Stimulated activated effector memory CD8-positive, alpha-beta T cell treated with anti-CD3 and anti-CD28 coated beads, Interleukin-12 subunit alpha, Interleukin-12 subunit beta, amount 100 ng/mL, for 72 hours (primary cell): ENCODE measurements around the gene JAKMIP2.
"Not testable (repeated sequence)": the region's sequence is repeated elsewhere in the genome, so short reads cannot be mapped to it uniquely, and the experiment has no call there.

Experiments used
- ATAC-seq: fragments of 150-1000 bp; cut with Tn5 transposase; 2 replicates; pipeline ENCODE4 v1.10.0; 2021
- DNase-seq, 2 donors: peaks; one replicate each; pipeline ENCODE4 v3.0.0; 2021 to 2022; ENCODE audit warnings: low spot score in 2 of 2
- H3K27ac Mint-ChIP-seq: one replicate; pipeline ENCODE4 v1.8.0; 2022; ENCODE audit warnings: mild to moderate bottlenecking, mixed read lengths
- H3K36me3 Mint-ChIP-seq: one replicate; pipeline ENCODE4 v1.8.0; 2022; ENCODE audit warnings: mild to moderate bottlenecking, mixed read lengths
- H3K4me1 Mint-ChIP-seq: one replicate; pipeline ENCODE4 v1.8.0; 2022; ENCODE audit warnings: mixed read lengths
- H3K4me3 Mint-ChIP-seq: one replicate; pipeline ENCODE4 v1.8.0; 2022; ENCODE audit warnings: mild to moderate bottlenecking, mixed read lengths
- H3K9me3 Mint-ChIP-seq: one replicate; pipeline ENCODE4 v1.8.0; 2022; ENCODE audit warnings: mixed read lengths

JAKMIP2 gene

DNA sequence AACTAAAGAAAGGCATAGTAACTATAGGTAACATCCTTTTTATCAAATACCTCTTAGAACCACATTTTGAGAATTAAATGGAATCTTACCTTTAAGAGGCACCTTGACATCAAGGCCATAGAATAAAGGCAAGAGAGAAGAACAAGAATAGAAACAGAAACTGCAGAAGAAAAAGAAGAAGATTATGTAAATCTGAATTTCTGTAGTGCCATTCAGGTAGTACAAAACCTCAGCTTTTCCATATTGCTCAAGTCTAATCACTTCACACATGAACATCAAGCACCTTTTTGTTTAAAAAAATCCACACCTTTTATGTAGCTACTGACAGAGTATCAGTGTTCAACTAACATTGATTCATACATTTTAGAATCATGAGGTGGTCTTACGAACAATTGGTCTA, 180.9 kb downstream of the JAKMIP2 start:
- Mint-ChIP-seq H3K36me3 (no peaks in the 10 kb centered on the region), H3K9me3 (peaks cover 3% of the 10 kb centered on the region), H3K4me3 (no peak overlapping the region), H3K27ac (no peak overlapping the region), H3K4me1 (no peaks in the 10 kb centered on the region)
- ATAC-seq, result no peak
- no peak for DNase-seq

- H3K36me3 Mint-ChIP-seq, result peaks cover 12% of the 10 kb centered on the region
- no peak for ATAC-seq
- H3K27ac Mint-ChIP-seq, result no peak overlapping the region
- no peak for DNase-seq
- H3K4me1 Mint-ChIP-seq, result no peaks in the 10 kb centered on the region
- H3K4me3 Mint-ChIP-seq, result no peak overlapping the region
- H3K9me3 Mint-ChIP-seq, result peaks cover 3% of the 10 kb centered on the region
Measured at GRCh38 chr5:147591120-147591519, 191.4 kb downstream of the JAKMIP2 start.

DNA sequence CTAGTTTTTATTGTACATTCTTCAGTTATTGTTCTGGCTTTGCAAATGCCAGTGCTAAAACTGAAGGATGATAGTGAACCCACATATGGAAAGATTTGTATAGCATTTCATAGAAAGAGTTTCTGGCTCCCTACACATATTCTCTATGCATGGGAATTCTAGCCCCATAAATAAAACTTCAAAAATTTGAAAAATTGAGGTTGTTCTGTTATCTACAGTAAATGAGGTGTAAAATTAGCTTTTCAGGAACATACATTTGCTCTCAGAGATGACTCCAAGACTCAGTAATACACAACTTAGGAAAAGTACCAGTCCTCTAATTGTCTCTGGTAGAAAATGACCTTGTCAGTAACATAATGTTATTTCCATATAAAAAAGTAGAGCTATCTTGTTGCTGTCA, 192.4 kb downstream of the JAKMIP2 start:
- peaks cover 12% of the 10 kb centered on the region for H3K36me3 Mint-ChIP-seq
- DNase-seq (no peak), ATAC-seq (no peak)
- no peak overlapping the region for H3K4me3 Mint-ChIP-seq
- peaks cover 3% of the 10 kb centered on the region for H3K9me3 Mint-ChIP-seq
- H3K27ac Mint-ChIP-seq, result no peak overlapping the region
- H3K4me1 Mint-ChIP-seq, result no peaks in the 10 kb centered on the region

GRCh38 chr5:147586832-147587231, 195.7 kb downstream of the JAKMIP2 start:
- Mint-ChIP-seq H3K27ac (no peak overlapping the region), H3K4me1 (no peaks in the 10 kb centered on the region), H3K4me3 (no peak overlapping the region), H3K36me3 (peaks cover 12% of the 10 kb centered on the region), H3K9me3 (no peaks in the 10 kb centered on the region)
- DNase-seq (no peak), ATAC-seq (no peak)

DNA sequence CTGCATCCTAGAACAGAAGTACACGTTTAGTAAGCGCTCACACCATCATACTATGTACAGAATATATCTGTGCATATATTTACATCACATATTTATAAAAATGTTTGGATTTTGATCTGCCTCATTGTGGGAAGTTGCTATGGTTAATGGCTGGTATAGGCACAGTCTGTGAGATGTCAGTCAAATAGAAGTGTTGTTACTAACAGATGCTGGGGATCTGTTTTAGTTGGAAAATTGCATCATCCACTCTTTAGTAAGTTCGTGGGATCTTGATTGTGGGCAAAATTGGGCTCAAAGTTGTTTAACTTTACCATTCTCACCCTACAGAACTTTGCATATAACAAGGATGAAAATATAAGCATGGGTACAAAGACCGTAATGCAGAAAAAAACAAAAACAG, 196.3 kb downstream of the JAKMIP2 start:
- H3K4me3 Mint-ChIP-seq, result no peak overlapping the region
- no peak overlapping the region for H3K27ac Mint-ChIP-seq
- no peak for DNase-seq
- no peaks in the 10 kb centered on the region for H3K4me1 Mint-ChIP-seq
- peaks cover 8% of the 10 kb centered on the region for H3K36me3 Mint-ChIP-seq
- no peak for ATAC-seq
- peaks cover 2% of the 10 kb centered on the region for H3K9me3 Mint-ChIP-seq

DNA sequence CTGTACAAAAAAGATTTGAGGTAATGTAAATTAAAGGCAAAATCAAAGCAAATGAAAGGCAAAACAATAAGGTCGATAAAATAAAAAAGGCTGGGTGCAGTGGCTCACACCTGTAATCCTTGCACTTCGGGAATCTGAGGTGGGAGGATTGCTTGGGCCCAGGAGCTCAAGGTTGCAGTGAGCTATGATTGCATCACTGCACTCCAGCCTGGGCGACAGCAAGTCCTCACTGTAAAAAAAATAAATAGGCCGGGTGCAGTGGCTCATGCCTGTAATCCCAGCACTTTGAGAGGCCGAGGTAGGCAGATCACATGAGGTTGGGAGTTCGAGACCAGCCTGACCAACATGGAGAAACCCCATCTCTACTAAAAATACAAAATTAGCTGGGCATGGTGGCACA, 200.3 kb downstream of the JAKMIP2 start:
- H3K4me3 Mint-ChIP-seq, ATAC-seq, H3K4me1 Mint-ChIP-seq, H3K27ac Mint-ChIP-seq, H3K36me3 Mint-ChIP-seq, H3K9me3 Mint-ChIP-seq, DNase-seq: not testable (repeated sequence)

GRCh38 chr5:147580418-147580817, 202.1 kb downstream of the JAKMIP2 start:
- not testable (repeated sequence) for H3K36me3 Mint-ChIP-seq

DNA sequence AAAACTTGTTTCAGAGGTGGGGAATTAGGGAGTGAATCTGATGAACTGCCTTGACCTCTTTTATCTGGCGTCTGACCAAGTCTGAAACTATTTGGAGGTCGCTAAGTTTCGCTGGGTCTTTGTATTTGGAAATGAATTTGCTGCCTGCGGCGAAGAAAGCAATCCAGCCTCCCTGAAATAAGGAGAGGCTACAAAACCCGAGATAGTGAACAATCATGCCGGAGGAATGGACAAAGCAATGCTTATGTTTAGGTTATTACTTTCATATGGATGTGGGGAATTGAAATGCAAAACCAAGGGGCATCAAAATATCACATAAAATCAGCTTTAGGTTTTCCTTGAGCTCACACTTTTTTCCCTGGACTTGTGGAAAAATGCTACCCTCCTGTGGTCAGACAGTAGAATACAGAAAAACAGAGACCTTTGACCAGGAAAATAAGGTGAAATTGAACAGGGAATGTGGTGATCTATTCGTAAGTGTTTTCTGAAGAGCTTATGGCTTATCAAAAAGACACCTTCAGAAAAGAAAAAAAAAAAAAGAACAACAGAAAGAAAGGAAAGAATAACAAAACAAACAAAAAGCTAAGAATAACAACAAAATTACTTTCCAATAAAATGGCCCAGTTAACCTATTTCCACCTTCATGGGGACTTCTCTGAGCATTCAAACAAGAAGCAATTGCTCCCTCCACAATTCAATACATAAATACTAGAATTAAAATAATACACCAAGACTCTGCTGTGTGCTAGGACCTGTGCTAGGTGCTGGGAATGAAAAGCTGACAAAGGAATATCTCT, 204.1 kb downstream of the JAKMIP2 start:
- H3K4me3 Mint-ChIP-seq, result no peak overlapping the region
- no peak for DNase-seq

More at GRCh38 chr5:147580418-147580817, 202.1 kb downstream of the JAKMIP2 start:
- not testable (repeated sequence) for H3K4me3 Mint-ChIP-seq, H3K27ac Mint-ChIP-seq, H3K4me1 Mint-ChIP-seq, ATAC-seq, DNase-seq, H3K9me3 Mint-ChIP-seq

GRCh38 chr5:147576646-147577535, 205.6 kb downstream of the JAKMIP2 start:
- Mint-ChIP-seq H3K9me3 (peaks cover 7% of the 10 kb centered on the region), H3K27ac (no peak overlapping the region), H3K4me3 (no peak overlapping the region), H3K4me1 (no peaks in the 10 kb centered on the region), H3K36me3 (no peaks in the 10 kb centered on the region)
- DNase-seq (peak; percentile 25 to 69), ATAC-seq (no peak)

More for the DNA sequence above, 204.1 kb downstream of the JAKMIP2 start:
- Mint-ChIP-seq H3K9me3 (peaks cover 7% of the 10 kb centered on the region), H3K27ac (no peak overlapping the region), H3K36me3 (no peaks in the 10 kb centered on the region), H3K4me1 (no peaks in the 10 kb centered on the region)
- no peak for ATAC-seq

GRCh38 chr5:147575598-147575997, 206.9 kb downstream of the JAKMIP2 start:
- Mint-ChIP-seq H3K4me1 (no peaks in the 10 kb centered on the region), H3K27ac (no peak overlapping the region), H3K9me3 (no peaks in the 10 kb centered on the region), H3K36me3 (no peaks in the 10 kb centered on the region), H3K4me3 (no peak overlapping the region)
- DNase-seq (no peak), ATAC-seq (no peak)

DNA sequence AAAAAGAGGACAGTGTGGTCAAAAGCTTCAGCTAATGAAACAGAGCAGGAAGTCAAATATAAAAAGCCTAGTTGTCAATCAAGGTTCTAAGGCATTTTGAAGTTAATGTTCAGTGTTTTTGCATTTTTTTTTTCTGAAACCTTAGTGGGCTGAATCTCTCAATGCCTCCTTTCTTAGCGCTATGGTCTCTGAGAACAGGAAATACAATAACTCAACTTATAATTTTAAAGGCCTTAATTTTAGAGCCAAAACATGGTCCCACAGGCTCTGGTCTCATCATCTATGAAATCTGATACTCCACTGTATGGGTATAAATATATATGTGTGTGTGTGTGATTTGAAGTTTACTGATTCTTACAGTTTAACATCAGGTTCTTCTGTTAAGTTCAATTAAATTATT, 209.3 kb downstream of the JAKMIP2 start:
- Mint-ChIP-seq H3K27ac (no peak overlapping the region), H3K36me3 (no peaks in the 10 kb centered on the region), H3K9me3 (no peaks in the 10 kb centered on the region), H3K4me1 (no peaks in the 10 kb centered on the region), H3K4me3 (no peak overlapping the region)
- no peak for ATAC-seq
- no peak for DNase-seq

- Mint-ChIP-seq H3K9me3 (no peaks in the 10 kb centered on the region), H3K36me3 (no peaks in the 10 kb centered on the region), H3K4me1 (no peaks in the 10 kb centered on the region), H3K4me3 (no peak overlapping the region), H3K27ac (no peak overlapping the region)
- ATAC-seq (no peak), DNase-seq (no peak)
Measured at GRCh38 chr5:147568710-147569406, 213.7 kb downstream of the JAKMIP2 start.

DNA sequence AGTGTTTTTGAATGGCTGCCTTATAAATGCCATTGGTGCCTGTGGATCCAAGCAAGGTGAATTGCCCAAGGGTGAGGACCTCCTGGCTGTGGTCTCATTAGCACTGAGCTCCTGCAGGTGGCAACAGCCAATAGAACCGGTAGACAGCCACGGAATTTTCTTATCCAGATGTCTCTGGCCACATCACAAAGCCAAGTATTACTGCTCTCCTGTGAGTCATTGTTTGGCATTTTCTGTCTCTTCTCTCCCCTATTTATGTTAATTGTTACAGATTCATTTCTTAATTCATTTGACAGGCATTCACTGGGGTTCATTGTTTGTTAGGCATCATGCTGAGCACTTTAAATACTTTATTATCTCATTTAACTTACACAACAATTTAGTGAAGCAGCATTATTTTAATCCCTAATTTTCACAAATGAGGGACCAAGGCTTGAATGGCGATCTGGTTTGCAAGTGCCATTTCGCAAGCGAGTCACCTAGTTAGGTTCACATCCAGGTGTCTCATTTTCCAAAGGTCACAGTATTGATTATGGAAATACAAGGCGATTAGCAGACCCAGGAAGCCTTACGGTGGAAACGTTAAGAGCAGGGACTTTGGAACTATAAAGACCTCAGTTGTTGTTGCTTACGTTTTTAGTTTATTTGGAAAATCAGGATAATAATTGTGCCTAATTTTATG, 214.5 kb downstream of the JAKMIP2 start:
- no peaks in the 10 kb centered on the region for H3K9me3 Mint-ChIP-seq
- ATAC-seq (no peak), DNase-seq (no peak)
- no peaks in the 10 kb centered on the region for H3K4me1 Mint-ChIP-seq
- no peaks in the 10 kb centered on the region for H3K36me3 Mint-ChIP-seq
- no peak overlapping the region for H3K27ac Mint-ChIP-seq
- H3K4me3 Mint-ChIP-seq, result no peak overlapping the region

DNA sequence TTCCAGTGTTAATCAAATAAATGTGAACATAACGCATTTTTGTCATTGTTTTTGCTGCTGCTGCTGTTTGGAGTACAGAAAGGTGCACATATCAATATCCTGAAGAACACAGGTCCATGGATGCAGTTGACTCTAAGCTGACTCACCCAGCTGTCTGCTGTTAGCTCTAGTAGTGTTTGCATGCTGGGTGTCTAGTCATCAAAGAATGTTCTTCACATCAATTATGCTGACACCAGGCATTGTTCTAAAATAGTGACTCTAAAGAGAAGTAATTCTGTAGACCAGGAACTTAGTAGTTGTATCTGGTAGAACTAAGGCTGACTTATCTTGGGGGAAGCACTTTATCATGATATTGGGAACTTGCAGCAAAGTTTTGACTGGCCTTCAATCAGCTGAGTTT, 217.0 kb downstream of the JAKMIP2 start:
- Mint-ChIP-seq H3K4me1 (no peaks in the 10 kb centered on the region), H3K9me3 (no peaks in the 10 kb centered on the region), H3K4me3 (no peak overlapping the region), H3K27ac (no peak overlapping the region), H3K36me3 (no peaks in the 10 kb centered on the region)
- no peak for ATAC-seq
- no peak for DNase-seq

DNA sequence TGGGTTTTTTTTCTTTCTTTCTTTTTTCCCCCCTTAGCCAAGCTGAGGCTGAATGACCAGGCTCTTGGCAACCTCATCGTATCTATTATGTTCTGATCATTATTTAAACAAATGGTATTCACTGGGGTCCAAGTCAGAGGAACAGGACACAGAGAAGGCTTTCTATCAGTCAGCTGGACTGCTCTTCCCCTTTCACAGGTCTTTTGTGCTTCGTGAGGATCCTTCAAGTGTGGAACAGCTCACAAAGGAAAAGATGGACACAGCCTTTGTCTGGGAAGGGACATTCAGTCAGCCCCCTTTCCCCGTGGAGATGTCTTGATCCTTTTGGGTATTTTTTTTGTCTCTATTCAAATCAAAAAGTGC, 218.4 kb downstream of the JAKMIP2 start:
- Mint-ChIP-seq H3K27ac (no peak overlapping the region), H3K36me3 (no peaks in the 10 kb centered on the region), H3K4me1 (no peaks in the 10 kb centered on the region), H3K4me3 (no peak overlapping the region), H3K9me3 (no peaks in the 10 kb centered on the region)
- DNase-seq (no peak), ATAC-seq (no peak)
